Islet precursor cell (in vitro differentiated cells): ENCODE measurements around the gene HS3ST3A1.

Source experiments
- DNase-seq: peaks from one replicate; pipeline ENCODE4 v3.0.0-alpha.2; 2018

The HS3ST3A1 gene

DNA sequence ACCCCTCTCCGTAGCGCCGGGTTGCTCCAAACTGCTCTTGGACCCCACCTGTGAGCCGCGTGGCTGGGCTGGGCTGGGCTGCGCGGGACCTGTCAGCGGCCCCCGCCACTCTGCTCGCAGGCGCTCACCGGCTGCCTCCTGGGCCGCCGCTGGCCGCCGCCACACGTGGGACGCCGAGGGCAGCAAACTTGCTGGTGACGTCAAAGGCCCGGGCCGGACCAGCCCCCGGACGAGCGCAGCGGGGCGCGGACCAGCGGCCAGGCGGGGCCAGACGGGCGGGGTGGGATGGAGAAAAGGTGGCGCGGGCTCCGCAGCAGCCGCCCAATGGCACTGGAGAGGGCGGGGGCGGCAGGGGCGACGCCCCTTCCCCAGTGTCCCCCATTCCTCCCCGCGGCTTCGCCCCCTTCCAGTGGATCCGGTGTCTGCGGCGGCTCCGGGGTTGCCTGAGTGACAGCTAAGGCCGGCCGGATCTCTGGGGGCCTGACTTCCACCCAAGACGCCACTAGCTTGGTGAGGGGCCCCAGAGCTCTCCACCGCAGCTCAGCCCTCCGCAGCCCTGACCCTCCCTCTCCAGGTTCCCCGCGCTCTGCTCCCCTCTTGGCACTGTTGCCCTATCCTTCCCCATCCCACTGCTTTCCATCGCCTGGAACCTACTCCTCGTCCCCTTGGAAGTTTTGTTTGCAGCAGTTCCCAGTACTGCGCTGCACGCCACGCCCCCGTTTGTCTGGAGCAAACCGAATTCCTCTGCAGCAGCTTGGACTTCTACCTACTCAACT is at the start of gene HS3ST3A1:
HS3ST3A1 (minus strand) TSS at position 154 of the 776 bp plus-strand sequence. CDS start 800 bp downstream, outside the sequence.
- peak; percentile 97 for DNase-seq

DNA sequence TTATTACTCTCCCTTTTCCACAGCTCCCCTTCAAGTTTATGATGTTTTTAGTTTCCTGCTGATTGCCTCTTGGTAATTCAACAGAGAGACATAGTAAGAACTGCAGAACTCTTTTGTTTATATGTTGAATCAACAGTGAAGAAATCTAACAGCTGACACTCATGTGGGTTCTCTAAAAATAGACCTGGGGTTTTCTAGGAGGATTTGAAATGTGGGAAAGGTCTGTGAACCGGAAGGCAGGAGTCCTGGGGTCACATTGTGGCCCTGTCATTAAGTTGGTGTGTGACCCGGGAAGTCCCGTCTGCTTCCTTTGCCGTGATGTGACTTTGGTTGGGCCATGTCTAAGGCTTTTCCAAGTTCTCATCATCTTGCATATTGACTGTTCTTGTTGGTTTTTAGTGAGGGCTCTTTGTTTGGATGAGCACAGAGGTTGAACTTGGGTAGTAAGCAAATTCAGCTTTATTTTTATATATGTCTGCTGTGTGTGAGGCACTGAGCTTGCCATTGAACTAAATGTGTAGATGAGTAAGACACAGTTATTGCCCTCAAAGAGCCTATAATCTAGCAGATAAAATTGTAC is 48.5 kb upstream of the HS3ST3A1 start:
- no peak for DNase-seq

DNA sequence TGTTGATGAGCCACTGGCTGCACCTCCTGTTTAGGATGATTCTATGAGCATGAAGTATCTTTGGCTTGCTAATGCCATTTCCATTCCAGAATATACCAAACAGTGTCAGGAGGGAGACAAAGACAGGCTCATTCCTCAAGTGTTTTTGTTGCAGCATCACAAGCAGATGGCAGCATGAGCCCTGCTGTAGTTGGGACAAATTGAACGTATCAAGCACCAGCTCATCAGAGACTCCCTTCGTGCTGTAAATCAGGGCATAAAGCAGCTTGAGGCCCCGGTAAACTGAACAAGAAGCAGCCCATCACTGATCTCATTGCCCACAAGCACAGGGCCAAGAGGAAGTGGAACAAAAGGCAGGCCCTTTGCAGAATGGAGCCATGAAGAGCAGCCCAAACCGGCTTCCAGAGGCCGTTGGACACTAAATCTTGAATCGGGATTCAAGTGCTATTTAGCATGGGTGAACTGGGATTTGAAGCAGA is 45.9 kb upstream of the HS3ST3A1 start:
- DNase-seq, result no peak

DNA sequence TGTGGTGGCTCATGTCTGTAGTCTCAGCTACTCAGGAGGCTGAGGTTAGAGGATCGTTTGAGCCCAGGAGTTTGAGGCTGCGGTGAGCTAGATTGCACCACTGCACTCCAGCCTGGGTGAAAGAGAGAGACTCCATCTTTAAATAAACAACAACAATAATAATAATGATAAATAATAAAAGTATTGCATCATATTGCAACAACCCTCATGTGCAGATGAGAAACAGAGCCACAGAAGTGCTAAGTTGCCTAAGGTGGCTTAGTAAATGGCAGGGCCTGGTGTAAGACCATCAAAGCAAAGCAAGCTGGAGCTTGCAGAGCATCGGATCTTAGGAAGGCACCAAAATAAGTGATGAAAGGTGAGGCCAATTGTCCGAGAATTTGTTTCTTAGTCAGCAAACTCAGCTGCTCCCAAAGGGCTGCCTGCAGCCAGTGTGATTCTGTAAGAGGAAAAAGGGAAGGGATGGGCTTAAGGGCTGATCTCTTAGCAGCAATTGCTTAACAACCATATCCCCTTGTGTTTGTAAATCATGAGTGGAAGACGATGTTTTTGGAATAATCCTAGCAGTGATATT is 45.3 kb upstream of the HS3ST3A1 start:
- DNase-seq, result no peak

DNA sequence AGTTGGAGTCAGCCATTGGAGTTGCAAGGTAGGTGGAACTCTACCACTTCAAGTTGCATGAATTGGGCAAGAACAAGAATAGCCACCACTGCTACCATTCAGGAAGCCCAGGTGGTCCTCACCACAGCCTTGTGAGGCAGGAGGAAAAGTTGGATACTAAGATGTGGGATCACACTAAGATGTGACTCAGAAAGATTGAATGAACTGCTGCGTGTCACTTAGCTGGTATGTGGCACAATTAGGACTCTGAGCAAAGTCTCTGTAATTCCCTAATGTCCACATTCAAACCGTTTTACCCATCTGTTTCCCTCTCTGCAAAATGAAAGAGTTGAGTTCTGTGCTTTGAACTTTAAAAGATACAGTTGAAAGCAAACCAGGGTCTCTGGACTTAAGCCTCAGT is 44.7 kb upstream of the HS3ST3A1 start:
- no peak for DNase-seq

GRCh38 chr17:13643180-13643579 is 41.5 kb upstream of the HS3ST3A1 start:
- no peak for DNase-seq

DNA sequence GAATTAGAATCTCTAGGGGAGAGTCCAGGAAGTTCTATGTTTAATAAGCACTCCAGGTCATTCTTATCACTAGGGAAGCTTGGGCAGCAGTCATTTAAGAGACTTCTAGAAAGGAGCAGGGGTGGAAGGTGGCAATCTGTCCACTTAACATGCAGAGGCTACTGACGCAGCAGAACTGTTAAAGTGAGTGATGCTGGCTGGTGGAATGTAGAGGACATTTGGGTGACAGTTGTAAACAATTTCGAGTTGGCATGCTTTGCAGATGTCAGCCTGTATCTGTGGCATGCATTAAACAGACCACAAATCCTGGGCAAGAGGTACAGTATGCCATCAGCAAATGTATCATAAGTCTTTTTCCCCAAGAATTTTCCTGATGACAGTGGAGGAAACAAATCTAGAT is 40.5 kb upstream of the HS3ST3A1 start:
- no peak for DNase-seq

- DNase-seq, result no peak
Measured at GRCh38 chr17:13640551-13640950, 38.8 kb upstream of the HS3ST3A1 start.

DNA sequence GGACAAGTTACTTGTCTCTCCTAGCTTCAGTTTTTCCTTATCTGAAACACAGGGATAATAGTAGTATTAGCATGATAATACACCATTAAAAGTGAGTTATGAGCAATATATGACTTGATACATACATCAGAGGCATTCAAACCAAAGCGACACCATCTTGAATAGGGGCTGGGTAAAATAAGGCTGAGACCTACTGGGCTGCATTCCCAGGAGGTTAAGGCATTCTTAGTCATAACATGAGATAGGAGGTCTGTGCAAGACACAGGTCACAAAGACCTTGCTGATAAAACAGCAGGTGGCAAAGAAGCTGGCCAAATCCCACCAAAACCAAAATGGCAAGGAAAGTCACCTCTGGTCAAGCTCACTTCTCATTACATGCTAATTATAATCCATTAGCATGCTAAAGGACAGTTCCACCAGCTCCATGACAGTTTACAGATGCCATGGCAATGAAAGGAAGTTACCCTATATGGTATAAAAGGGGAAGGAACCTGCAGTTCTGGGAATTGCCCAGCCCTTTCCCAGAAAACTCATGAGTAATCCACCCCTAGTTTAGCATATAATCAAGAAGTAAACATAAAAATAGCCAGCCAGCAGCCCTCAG is 37.2 kb upstream of the HS3ST3A1 start:
- peak; percentile 52 for DNase-seq

- peak; percentile 40 for DNase-seq
Measured at GRCh38 chr17:13636951-13637350, 35.2 kb upstream of the HS3ST3A1 start.

GRCh38 chr17:13635951-13636350 is 34.2 kb upstream of the HS3ST3A1 start:
- DNase-seq, result no peak

DNA sequence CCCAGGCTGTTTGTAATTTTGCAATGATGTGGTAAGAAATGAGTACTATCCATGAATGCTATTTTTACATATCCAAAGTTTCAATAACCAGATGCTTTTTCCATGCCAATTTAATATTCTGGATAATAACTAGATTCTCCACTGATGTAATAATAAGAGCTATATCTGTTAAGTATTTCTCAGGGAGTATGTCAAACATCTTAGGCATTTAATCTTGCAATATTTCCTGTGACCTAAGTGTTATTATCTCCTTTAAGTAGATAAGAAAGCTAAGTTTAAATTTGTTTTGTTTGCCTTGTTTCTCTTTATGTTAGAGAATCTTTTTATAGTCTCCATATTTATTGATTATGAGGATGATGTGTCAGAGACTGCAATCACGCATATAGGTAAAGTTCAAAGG is 32.3 kb upstream of the HS3ST3A1 start:
- no peak for DNase-seq

DNA sequence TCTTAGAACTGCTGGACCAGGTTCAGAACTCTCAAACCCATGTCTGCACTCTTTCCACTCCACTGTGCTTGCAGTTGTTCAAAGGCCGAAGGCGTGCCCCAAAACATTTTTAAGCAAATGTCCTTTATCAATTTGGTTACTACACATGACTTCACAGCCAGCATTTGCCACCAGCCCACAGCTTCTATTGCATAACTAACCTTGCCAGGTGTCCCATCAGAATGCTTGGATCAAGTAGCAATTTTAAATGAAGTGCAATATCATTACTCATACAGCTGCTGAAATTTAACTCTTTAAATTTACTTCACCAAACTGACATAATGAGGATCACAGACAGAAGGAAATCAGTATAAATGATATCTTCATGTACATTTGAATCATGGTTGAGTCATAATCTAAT is 29.8 kb upstream of the HS3ST3A1 start:
- no peak for DNase-seq

GRCh38 chr17:13626703-13627102 is 25.0 kb upstream of the HS3ST3A1 start:
- no peak for DNase-seq

DNA sequence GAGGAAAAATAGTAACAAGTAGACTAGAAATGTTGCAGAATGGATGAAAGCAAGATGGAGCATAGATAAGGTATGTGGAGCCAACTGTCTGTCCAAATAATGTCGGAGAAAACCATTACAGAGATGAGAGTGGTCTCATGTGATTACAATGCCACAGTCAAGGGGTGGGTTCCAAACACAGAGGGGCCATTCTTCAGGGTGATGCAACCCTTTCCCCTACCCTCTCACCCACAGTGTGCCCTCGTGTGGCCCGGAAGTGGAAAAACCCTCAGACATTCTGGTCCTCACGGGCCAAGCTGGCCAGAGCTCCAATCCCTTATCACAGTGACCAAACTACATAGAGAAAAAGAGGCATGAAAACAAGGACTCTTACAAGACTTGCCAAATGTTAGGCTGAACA is 17.7 kb upstream of the HS3ST3A1 start:
- DNase-seq, result peak; percentile 66

DNA sequence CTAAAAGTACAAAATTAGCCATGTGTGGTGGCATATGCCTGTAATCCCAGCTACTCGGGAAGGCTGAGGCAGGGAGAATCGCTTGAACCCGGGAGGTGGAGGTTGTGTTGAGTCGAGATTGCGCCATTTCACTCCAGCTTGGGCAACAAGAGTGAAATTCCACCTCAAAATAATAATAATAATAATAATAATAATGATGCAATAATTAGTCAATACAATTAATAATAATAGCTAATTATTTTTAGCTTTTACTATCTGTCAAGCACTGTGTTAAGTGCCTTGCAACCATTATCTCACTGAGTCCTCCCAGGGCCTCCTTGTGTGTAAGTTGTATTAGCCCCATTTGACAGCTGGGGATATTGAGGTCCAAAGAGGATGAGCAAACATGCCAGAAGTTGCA is 14.3 kb upstream of the HS3ST3A1 start:
- no peak for DNase-seq

GRCh38 chr17:13609941-13610340 is 8.2 kb upstream of the HS3ST3A1 start:
- DNase-seq, result no peak

- no peak for DNase-seq
Measured at GRCh38 chr17:13601322-13601775, 380 bp downstream of the HS3ST3A1 start.

- DNase-seq, result peak; percentile 80
Measured at GRCh38 chr17:13600475-13601321, 1.0 kb downstream of the HS3ST3A1 start.

DNA sequence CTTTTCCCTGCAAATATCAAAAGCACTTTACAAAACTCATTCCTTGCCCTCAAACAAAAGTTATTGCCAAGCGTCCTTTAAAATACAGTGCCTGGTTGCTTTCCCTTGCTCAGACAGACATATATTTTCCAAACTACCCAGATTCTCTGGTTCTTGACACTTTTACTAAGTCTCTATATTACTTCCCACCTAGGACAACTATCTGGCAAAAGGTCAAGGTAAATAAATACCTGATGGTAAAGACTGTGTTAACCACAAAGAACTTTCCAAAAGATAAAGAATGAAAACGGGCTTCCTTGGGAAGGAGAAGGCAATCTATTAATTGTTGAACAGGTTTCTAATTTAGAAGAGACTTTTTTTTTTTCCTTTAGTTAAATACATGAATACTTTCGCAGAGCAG is 1.9 kb downstream of the HS3ST3A1 start:
- no peak for DNase-seq

- DNase-seq, result no peak
Measured at GRCh38 chr17:13599168-13599577, 2.6 kb downstream of the HS3ST3A1 start.

- DNase-seq, result no peak
Measured at GRCh38 chr17:13598353-13599167, 3.2 kb downstream of the HS3ST3A1 start.
